HL-60/S4 treated with phorbol 12-myristate 13-acetate at 8.2 ng/mL for 4 days and 3 days (cell line): ENCODE results near the gene KCNQ1OT1.

Experiments
- in situ Hi-C: fragments of 300-500 bp; cut with MboI; formaldehyde crosslinking; loops from 2 replicates; pipeline ENCODE4 v1.15.0; 2022; ENCODE audit warnings: low sequenced_read_pairs

Gene KCNQ1OT1

GRCh38 chr11:2699531-2700414 lies at the start of gene KCNQ1OT1:
Gene KCNQ1OT1 (minus strand): TSS chr11:2699994.
- in situ Hi-C loops: no loop called here

DNA sequence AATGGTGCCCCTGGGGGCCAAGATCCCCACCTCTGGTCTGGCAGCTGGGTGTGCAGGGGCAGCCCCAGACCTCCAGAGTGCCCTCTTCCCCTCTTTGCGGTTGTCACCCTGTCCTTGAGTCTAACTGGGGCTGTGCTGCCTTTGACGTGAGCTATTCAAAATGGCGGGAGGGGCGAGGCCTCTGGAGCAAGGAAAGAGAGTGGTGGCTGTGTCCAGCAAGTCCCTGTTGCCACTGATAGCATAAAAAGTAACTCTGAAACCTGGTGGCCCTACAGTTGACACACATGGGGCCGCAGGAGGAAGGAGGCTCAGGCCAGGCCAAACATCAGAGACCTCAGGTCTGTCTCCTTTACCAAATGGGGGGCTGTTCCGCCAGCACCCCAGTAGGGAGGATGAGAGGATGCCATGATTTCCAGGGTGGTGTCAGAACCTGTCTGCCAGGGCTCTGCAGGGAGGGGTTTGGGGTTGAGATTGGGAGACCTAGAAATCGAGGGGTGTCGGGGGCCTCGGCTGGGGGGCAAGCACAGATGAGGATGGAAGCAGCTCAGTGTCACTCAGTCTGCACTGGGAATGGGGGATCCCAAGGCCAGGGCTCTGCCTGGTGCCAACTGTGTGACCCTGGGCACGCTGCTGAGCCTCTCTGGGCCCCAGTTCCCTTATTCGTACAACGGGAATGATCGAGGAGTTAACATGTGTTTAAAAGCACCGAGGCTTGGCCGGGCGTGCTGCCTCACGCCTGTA lies 49.2 kb upstream of the KCNQ1OT1 start:
- in situ Hi-C loops: no loop called here

DNA sequence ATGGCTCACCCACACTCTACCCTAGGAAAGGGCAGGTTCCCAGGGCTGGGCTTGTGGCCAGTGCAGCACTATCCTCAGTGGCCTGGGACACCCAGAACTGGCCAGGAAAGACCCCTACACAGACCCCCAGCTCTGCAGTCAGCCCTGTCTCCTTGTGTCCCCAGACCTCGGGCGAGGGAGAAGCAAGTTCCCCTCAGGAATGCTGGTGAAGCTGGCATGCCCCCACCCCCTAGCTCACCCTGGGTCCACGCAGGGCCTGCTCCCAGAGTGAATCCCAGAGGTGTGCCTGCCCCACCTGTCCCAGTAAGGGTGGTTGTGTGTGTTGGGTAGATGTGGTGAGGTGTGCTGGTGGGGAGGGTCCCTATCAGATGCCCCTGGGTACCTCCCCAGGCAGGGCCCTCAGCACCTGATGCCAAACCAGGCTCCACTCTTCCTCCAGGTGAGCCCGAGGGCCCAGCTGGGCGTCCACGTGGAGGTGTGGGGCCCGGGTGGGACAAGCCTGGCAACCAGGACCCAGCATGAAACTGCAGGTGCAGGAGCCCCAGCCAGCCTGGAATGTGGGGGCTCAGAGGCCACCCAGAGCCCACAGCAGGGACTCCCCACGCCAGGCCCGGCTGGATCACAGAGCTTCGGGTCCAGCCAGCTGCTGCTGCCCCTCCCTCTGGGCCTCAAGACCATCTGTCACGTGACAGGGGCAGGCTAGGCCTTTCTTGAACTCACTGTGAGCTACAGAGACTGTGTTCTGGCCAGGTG lies 48.4 kb upstream of the KCNQ1OT1 start:
- in situ Hi-C loops: no loop called here

DNA sequence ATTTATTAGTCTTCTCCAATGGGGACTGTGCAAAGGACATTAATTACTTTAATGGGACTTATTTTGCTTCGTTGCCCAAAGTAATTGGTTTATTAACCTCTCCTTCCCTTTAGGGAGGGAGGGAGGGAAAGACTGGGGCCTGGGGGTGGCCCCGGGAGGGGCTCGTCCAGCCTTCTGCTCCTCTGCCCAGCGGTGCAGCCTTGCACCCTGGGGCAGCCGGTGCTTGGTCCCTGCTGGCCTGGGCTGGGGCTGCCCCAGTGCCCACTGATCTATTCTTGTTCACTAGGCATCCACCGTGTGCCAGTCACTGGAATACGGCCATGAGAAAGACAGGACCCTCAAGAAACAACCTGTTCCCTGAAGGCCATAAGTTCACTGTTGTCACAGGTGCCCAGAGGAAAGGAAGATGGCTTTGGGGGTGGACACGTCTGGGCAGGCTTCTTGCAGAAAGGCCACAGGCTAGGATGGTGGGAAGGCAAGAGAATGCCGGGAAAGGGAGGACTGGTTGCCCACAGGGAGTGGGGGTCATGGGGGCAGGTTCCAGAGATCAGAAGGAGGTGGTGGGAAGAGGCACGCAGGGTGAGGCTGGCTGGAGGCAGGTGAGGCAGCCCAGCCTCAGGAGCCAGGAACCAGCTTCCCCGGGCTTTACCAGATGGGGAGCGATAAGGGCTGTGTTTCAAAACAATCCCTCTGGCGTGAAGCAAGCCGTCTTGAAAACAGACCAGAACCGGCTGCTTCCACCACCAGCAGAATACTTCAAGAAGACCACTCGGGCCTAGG lies 47.6 kb upstream of the KCNQ1OT1 start:
- in situ Hi-C loops: no loop called here

- in situ Hi-C loops: no loop called here
These were observed 46.8 kb upstream of the KCNQ1OT1 start for GRCh38 chr11:2746401-2747247.

DNA sequence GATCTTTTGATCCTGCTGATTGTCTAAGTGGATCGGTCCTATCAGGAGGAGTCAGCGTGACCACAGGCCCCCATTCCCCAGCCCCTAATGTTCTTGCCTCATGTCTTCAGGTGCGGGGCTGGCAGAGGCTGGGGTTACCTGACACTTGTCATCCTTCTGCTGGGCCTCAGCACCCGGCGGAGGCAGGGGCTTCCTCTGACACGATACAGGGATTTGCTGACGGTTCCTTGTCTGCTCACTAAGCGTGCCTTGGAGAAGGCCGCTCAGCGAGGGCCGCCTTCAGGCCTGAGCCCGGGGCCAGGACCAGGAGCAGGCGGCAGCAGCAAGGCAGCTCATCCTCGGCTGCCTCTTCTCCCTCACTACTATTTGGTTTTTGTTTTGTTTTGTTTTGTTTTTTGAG lies 45.7 kb upstream of the KCNQ1OT1 start:
- in situ Hi-C loops: no loop called here

DNA sequence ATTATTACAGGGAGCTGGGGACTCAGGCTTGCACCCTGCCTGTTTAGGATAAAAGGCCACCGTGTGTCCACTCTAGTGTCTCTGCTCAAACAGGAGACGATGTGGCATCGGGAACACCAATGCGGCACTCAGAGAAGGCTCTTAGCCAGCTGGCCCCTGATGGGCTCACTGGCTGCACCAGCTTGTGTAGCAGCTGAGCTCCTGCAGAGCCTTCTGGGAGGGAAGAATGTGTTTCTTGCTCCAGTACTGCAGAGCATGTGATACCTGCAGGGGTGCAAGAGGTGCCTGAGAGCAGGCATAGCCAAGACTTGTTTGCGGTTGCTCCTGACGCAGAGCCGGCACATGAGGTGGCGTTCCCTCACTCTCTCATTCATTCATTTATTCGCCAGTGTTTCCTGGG lies 44.4 kb upstream of the KCNQ1OT1 start:
- in situ Hi-C loops: no loop called here

DNA sequence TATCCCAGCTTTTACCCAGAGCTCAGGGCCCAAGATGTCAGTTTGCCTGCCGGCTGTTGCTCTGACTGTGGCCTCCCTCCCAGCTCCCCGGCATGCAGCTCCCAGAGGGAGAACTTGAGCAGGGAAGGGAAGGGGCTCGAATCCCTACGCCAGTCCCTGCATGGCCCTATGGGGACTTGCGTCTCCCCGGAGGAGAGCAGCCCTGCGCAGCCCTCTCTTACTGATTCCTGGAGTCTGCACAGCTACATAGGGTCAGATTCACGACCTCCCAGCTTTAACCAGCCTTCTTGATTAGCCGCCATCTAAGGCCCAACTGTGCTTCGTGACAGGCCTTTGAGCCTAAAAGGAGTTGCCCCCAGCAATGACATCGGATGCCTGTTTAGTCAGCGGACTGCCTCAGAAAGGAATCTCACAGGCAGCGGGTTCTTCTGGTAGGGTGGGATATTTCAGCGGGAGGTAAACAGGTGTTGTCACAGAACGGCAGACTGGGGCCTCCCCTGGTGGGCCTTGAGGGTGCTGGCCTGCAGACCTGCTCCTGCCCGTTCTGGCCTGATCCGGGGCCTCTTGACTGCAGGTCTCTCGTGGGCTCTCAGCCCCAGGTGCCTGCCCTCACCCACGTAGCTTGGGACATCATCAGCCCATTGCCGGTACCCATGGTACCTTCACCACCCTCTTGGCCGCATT lies 43.8 kb upstream of the KCNQ1OT1 start:
- in situ Hi-C loops: no loop called here

GRCh38 chr11:2742611-2743426 lies 43.0 kb upstream of the KCNQ1OT1 start:
- in situ Hi-C loops: no loop called here

GRCh38 chr11:2742201-2742600 lies 42.4 kb upstream of the KCNQ1OT1 start:
- in situ Hi-C loops: no loop called here

- in situ Hi-C loops: no loop called here
These were observed 41.8 kb upstream of the KCNQ1OT1 start for GRCh38 chr11:2741377-2742131.

- in situ Hi-C loops: no loop called here
These were observed 41.2 kb upstream of the KCNQ1OT1 start for GRCh38 chr11:2741006-2741376.

DNA sequence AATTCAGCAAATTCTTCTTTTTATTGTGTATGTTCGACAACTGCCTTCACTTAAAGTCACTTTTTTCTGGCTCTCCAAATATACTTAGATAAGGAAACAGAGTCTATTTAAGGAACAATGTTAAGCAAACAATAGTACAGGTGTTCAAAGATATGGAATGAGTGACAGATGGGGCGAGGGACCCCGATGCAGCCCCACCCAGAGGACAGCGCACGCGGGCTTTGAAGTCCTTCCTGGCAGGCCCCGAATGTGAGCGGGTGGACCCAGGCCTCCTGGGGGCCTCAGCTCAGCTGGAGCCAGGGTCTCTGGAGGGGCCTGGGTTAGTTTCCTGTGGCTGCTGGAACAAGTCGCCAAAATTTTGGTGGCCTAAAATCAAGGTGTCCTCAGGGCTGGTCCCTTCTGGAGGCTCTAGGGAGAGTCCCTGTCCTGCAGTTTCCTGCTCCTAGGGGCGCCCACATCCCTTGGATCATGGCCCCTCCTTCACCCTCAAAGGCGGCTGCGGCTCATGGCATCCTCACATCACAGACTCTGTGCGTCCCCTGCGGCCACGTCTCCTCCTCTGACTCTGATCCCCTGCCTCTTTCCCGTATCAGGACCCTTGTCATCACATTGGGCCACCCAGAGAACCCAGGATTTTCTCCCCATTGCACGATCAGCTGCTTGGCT lies 40.6 kb upstream of the KCNQ1OT1 start:
- in situ Hi-C loops: no loop called here

- in situ Hi-C loops: no loop called here
These were observed 39.9 kb upstream of the KCNQ1OT1 start for GRCh38 chr11:2739531-2740274.

DNA sequence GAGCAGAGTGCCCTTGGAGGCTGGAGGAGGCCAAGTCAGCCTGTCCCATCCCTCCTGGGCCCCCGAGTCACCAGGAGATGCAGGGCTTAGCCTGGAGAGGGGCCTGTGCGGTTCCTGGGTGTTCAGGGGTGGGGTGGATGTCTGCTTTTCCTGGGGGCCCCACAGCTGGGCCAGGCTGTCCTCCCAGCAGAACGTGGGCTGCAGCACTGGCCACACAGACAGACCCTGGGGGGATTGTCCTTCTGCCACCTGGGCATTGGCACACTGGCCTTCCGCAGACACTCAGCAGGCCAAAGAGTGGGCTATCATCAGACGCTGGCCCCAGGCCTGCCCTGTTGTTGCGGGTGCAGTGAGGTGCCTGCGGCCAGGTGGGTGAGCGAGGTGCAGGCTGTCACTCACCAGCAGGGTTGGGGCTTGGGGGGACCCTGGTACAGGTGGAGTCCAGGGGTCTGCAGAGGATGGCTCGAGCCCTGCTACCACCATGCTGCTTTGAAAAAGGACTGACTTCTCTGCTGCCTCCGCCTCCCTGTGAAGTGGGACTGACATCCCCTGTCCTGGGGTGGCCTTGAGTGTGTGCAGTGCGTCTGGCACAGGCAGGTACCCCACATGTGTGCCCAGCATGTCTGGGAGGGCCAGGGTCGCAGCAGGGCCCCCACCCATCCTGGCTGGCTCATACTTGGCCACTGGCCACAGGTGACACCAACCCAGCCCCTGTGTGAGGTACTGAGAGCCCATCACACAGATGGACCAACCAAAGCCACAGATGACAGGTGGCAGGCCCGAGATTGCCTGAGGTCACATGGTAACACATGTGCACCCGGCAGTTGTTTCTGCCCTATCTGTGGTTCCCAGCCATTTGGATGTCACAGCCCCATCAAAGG lies 39.0 kb upstream of the KCNQ1OT1 start:
- in situ Hi-C loops: no loop called here
